HG02981 (cell line): ENCODE data around the gene G2E3.
"Not testable (repeated sequence)": the region's sequence is repeated elsewhere in the genome, so short reads cannot be mapped to it uniquely, and the experiment has no call there.

Experiments
- ATAC-seq: cut with Tn5 transposase; IDR thresholded peaks from one replicate; pipeline ENCODE4 v1.9.1; 2021; ENCODE audit warnings: mild to moderate bottlenecking, moderate library complexity; ENCODE audit not compliant: unreplicated experiment

G2E3 gene

GRCh38 chr14:30600922-30601918 is 42.3 kb downstream of the G2E3 start:
- ATAC-seq = no peak

- ATAC-seq = no peak
These were observed 44.4 kb downstream of the G2E3 start for GRCh38 chr14:30603402-30603801.

- not testable (repeated sequence) for ATAC-seq
These were observed 45.7 kb downstream of the G2E3 start for GRCh38 chr14:30604696-30605095.

GRCh38 chr14:30607156-30607780 is 48.3 kb downstream of the G2E3 start:
- ATAC-seq = no peak

- ATAC-seq = no peak
These were observed 49.6 kb downstream of the G2E3 start for GRCh38 chr14:30608533-30609006.

GRCh38 chr14:30610787-30611343 is 51.9 kb downstream of the G2E3 start:
- ATAC-seq = no peak

GRCh38 chr14:30614155-30614554 is 55.2 kb downstream of the G2E3 start:
- ATAC-seq = no peak

- ATAC-seq = peak; percentile 40
These were observed 61.2 kb downstream of the G2E3 start for GRCh38 chr14:30620178-30620577.

GRCh38 chr14:30621354-30621939 is 62.5 kb downstream of the G2E3 start:
- ATAC-seq = peak; percentile 3

- ATAC-seq = peak; percentile 93
These were observed 63.2 kb downstream of the G2E3 start, which contains the start of gene SCFD1 for GRCh38 chr14:30621940-30622830. Gene SCFD1, plus strand, starts transcription at chr14:30622319. Its CDS starts 20 bp downstream, at chr14:30622339.

GRCh38 chr14:30623412-30624131 is 64.6 kb downstream of the G2E3 start:
- ATAC-seq = no peak

- ATAC-seq = no peak
These were observed 65.1 kb downstream of the G2E3 start for GRCh38 chr14:30624132-30624423.

- no peak for ATAC-seq
These were observed 66.6 kb downstream of the G2E3 start for GRCh38 chr14:30625533-30625932.

- ATAC-seq = not testable (repeated sequence)
These were observed 70.5 kb downstream of the G2E3 start for GRCh38 chr14:30629432-30629831.

GRCh38 chr14:30630248-30630647 is 71.3 kb downstream of the G2E3 start:
- ATAC-seq = no peak

- ATAC-seq = no peak
These were observed 73.8 kb downstream of the G2E3 start for GRCh38 chr14:30632730-30633129.

GRCh38 chr14:30638926-30639325 is 80.0 kb downstream of the G2E3 start:
- ATAC-seq = no peak

GRCh38 chr14:30641207-30641606 is 82.2 kb downstream of the G2E3 start:
- no peak for ATAC-seq

- not testable (repeated sequence) for ATAC-seq
These were observed 85.5 kb downstream of the G2E3 start for GRCh38 chr14:30644462-30644861.

GRCh38 chr14:30645600-30645999 is 86.6 kb downstream of the G2E3 start:
- no peak for ATAC-seq
